Ectodermal cell (in vitro differentiated cells): ENCODE results near the gene RSAD1.

Source experiments
- H3K27ac ChIP-seq: 2 replicates; pipeline ENCODE4 v1.7.0; 2013; ENCODE audit warnings: mild to moderate bottlenecking, low read depth, low read length; ENCODE audit not compliant: insufficient read depth, poor library complexity, severe bottlenecking
- H3K27me3 ChIP-seq: 2 replicates; pipeline ENCODE4 v1.7.0; 2013; ENCODE audit warnings: mild to moderate bottlenecking, low read length; ENCODE audit not compliant: insufficient read depth, control insufficient read depth, poor library complexity, severe bottlenecking
- H3K36me3 ChIP-seq: one replicate; pipeline ENCODE4 v1.7.0; 2013; ENCODE audit warnings: low read length; ENCODE audit not compliant: control insufficient read depth, insufficient read depth
- H3K4me1 ChIP-seq: one replicate; pipeline ENCODE4 v1.7.0; 2013; ENCODE audit warnings: low read length; ENCODE audit not compliant: control insufficient read depth, insufficient read depth
- H3K4me3 ChIP-seq: 2 replicates; pipeline ENCODE4 v1.7.0; 2013; ENCODE audit warnings: low read depth, low read length, control low read depth; ENCODE audit not compliant: insufficient read depth
- H3K9me3 ChIP-seq: 2 replicates; pipeline ENCODE4 v1.7.0; 2013; ENCODE audit warnings: mild to moderate bottlenecking, low read length, moderate library complexity; ENCODE audit not compliant: control insufficient read depth
- WGBS, 2 experiments: methylation state at CpG; one replicate each; pipeline ENCODE4 v1.1.7; 2013; ENCODE audit warnings: missing lambda C conversion rate in 2 of 2; 5-methylcytosine and 5-hydroxymethylcytosine counted together

The RSAD1 gene

GRCh38 chr17:50458701-50459676 is 19.7 kb upstream of the RSAD1 start:
- 91% methylated on average over 16 of the region's 16 CpGs for WGBS, 2 experiments
- no peaks in the 10 kb centered on the region for H3K4me1 ChIP-seq
- no peak overlapping the region for H3K27ac ChIP-seq
- no peaks in the 10 kb centered on the region for H3K27me3 ChIP-seq
- H3K36me3 ChIP-seq, result no peaks in the 10 kb centered on the region
- no peaks in the 10 kb centered on the region for H3K9me3 ChIP-seq
- H3K4me3 ChIP-seq, result no peak overlapping the region

GRCh38 chr17:50459756-50460155 is 18.9 kb upstream of the RSAD1 start:
- Histone ChIP-seq H3K4me1 (no peaks in the 10 kb centered on the region), H3K27ac (no peak overlapping the region), H3K4me3 (no peak overlapping the region), H3K36me3 (no peaks in the 10 kb centered on the region), H3K27me3 (no peaks in the 10 kb centered on the region), H3K9me3 (no peaks in the 10 kb centered on the region)
- 87 to 95% methylated on average over 4 of the region's 4 CpGs for WGBS, 2 experiments

GRCh38 chr17:50460831-50461526 is 17.7 kb upstream of the RSAD1 start:
- Histone ChIP-seq H3K27ac (no peak overlapping the region), H3K4me3 (no peak overlapping the region), H3K36me3 (no peaks in the 10 kb centered on the region), H3K4me1 (no peaks in the 10 kb centered on the region), H3K9me3 (no peaks in the 10 kb centered on the region), H3K27me3 (no peaks in the 10 kb centered on the region)
- 94 to 97% methylated on average over 9 of the region's 9 CpGs for WGBS, 2 experiments

GRCh38 chr17:50461550-50462132 is 17.0 kb upstream of the RSAD1 start:
- 93 to 95% methylated on average over 14 of the region's 14 CpGs for WGBS, 2 experiments
- Histone ChIP-seq H3K4me1 (no peaks in the 10 kb centered on the region), H3K27me3 (no peaks in the 10 kb centered on the region), H3K36me3 (no peaks in the 10 kb centered on the region), H3K9me3 (no peaks in the 10 kb centered on the region), H3K4me3 (no peak overlapping the region), H3K27ac (no peak overlapping the region)

- no peak overlapping the region for H3K4me3 ChIP-seq
- H3K36me3 ChIP-seq, result no peaks in the 10 kb centered on the region
- H3K4me1 ChIP-seq, result no peaks in the 10 kb centered on the region
- H3K9me3 ChIP-seq, result no peaks in the 10 kb centered on the region
- H3K27ac ChIP-seq, result no peak overlapping the region
- 91 to 92% methylated on average over 9 of the region's 9 CpGs for WGBS, 2 experiments
- peaks cover 1% of the 10 kb centered on the region for H3K27me3 ChIP-seq
These were observed 16.2 kb upstream of the RSAD1 start for GRCh38 chr17:50462446-50462845.

- 95 to 98% methylated on average over 3 of the region's 3 CpGs for WGBS, 2 experiments
These were observed 14.5 kb upstream of the RSAD1 start for GRCh38 chr17:50464121-50464520.

GRCh38 chr17:50464736-50465135 is 13.9 kb upstream of the RSAD1 start:
- Histone ChIP-seq H3K9me3 (no peaks in the 10 kb centered on the region), H3K27me3 (peaks cover 24% of the 10 kb centered on the region), H3K4me3 (no peak overlapping the region), H3K4me1 (no peaks in the 10 kb centered on the region), H3K27ac (no peak overlapping the region), H3K36me3 (no peaks in the 10 kb centered on the region)
- WGBS, 2 experiments, result 94% methylated on average over 4 of the region's 4 CpGs

More at GRCh38 chr17:50464121-50464520, 14.5 kb upstream of the RSAD1 start:
- H3K36me3 ChIP-seq, result no peaks in the 10 kb centered on the region
- H3K27me3 ChIP-seq, result peaks cover 18% of the 10 kb centered on the region
- no peaks in the 10 kb centered on the region for H3K4me1 ChIP-seq
- no peaks in the 10 kb centered on the region for H3K9me3 ChIP-seq
- no peak overlapping the region for H3K4me3 ChIP-seq
- H3K27ac ChIP-seq, result no peak overlapping the region

- no peaks in the 10 kb centered on the region for H3K4me1 ChIP-seq
- WGBS, 2 experiments, result 93 to 95% methylated on average over 6 of the region's 6 CpGs
- peaks cover 28% of the 10 kb centered on the region for H3K27me3 ChIP-seq
- no peaks in the 10 kb centered on the region for H3K9me3 ChIP-seq
- no peak overlapping the region for H3K4me3 ChIP-seq
- no peaks in the 10 kb centered on the region for H3K36me3 ChIP-seq
- no peak overlapping the region for H3K27ac ChIP-seq
These were observed 13.5 kb upstream of the RSAD1 start for GRCh38 chr17:50465171-50465570.

GRCh38 chr17:50465635-50466034 is 13.0 kb upstream of the RSAD1 start:
- H3K4me1 ChIP-seq, result no peaks in the 10 kb centered on the region
- peaks cover 33% of the 10 kb centered on the region for H3K27me3 ChIP-seq
- 94 to 95% methylated on average over 9 of the region's 9 CpGs for WGBS, 2 experiments
- no peaks in the 10 kb centered on the region for H3K9me3 ChIP-seq
- H3K4me3 ChIP-seq, result no peak overlapping the region
- no peaks in the 10 kb centered on the region for H3K36me3 ChIP-seq
- H3K27ac ChIP-seq, result no peak overlapping the region
